A549 (cell line): ENCODE data around the gene ANTXR1. TPM values are rescaled to one million over a fixed set of nuclear protein-coding genes. Genes with fewer than 3 reads are reported as not detected.

Experiments
- ATAC-seq, 2 experiments: fragments of 200-7000 bp in 1 of 2; fragments of >200 bp in 1 of 2; cut with Nextera tagmentation in 1 of 2; cut with Tn5 transposase in 1 of 2; 3 replicates each; pipeline versions ENCODE4 v1.8.0 to v1.9.1; 2018 to 2020; ENCODE audit warnings: mild to moderate bottlenecking in 1 of 2, moderate library complexity in 1 of 2
- CTCF ChIA-PET: fragments of 300-600 bp; sonication (Branson Sonifier 250); formaldehyde crosslinking; extraction: SDS; loops from one replicate; lab custom pipeline; 2021; ENCODE audit warnings: antibody characterized with exemption, inconsistent platforms; lab: Yijun Ruan, JAX
- POLR2A ChIA-PET: fragments of 350-600 bp; formaldehyde crosslinking; extraction: SDS; loops from one replicate; lab custom pipeline; 2021; ENCODE audit warnings: antibody characterized with exemption, inconsistent platforms; lab: Yijun Ruan, JAX
- DNase-seq, 2 experiments: peaks; one replicate each; pipeline versions ENCODE4 v3.0.0 to v3.0.0-alpha.2; 2011 to 2016; ENCODE audit warnings: low read depth in 1 of 2, low spot score in 1 of 2
- FAIRE-seq: peaks from 2 replicates; lab custom pipeline; 2011; peaks lifted over from hg19 to GRCh38; lab: Jason Lieb, UNC
- H3K27ac ChIP-seq, 2 experiments: fragments of >200 bp; sonication (Bioruptor Twin); formaldehyde crosslinking; 3 replicates each; pipeline ENCODE4 v1.5.1; 2016 to 2017
- H3K4me1 ChIP-seq: fragments of >200 bp; sonication (Bioruptor Twin); formaldehyde crosslinking; 3 replicates; pipeline ENCODE4 v1.6.1; 2016
- H3K4me2 ChIP-seq: fragments of >200 bp; sonication (Bioruptor Twin); formaldehyde crosslinking; 3 replicates; pipeline ENCODE4 v1.6.1; 2016
- H3K4me3 ChIP-seq: fragments of >200 bp; sonication (Bioruptor Twin); formaldehyde crosslinking; 3 replicates; pipeline ENCODE4 v1.5.1; 2016
- H3K9me3 ChIP-seq: fragments of >200 bp; sonication (Bioruptor Twin); formaldehyde crosslinking; 3 replicates; pipeline ENCODE4 v1.6.1; 2016
- CBX2 ChIP-seq: fragments of 200-600 bp; sonication (generic); IDR thresholded peaks from 2 replicates; pipeline ENCODE4 v1.6.1; 2016; ENCODE audit warnings: low read depth, mild to moderate bottlenecking, borderline replicate concordance
- EHMT2 ChIP-seq: fragments of 200-600 bp; sonication (generic); IDR thresholded peaks from 2 replicates; pipeline ENCODE4 v1.6.1; 2016; ENCODE audit warnings: antibody characterized with exemption, low read depth, mild to moderate bottlenecking, moderate library complexity
- ESRRA ChIP-seq: fragments of 150-350 bp; IDR thresholded peaks from 2 replicates; pipeline ENCODE4 v1.6.1; 2014; ENCODE audit warnings: mild to moderate bottlenecking, low read length, borderline replicate concordance
- HDAC2 ChIP-seq: fragments of 200-600 bp; sonication (generic); IDR thresholded peaks from 2 replicates; pipeline ENCODE4 v1.6.1; 2016
- HOXB13 ChIP-seq: fragments of 250-450 bp; sonication (Bioruptor Pico); IDR thresholded peaks from 2 replicates; pipeline ENCODE4 v1.5.0; 2020; ENCODE audit warnings: low read depth, mild to moderate bottlenecking, moderate library complexity
- MAFK ChIP-seq: fragments of 450-650 bp; IDR thresholded peaks from 2 replicates; pipeline ENCODE4 v1.6.1; 2014; ENCODE audit not compliant: partially characterized antibody
- MYC ChIP-seq: IDR thresholded peaks from 2 replicates; pipeline ENCODE4 v1.6.1; 2012; ENCODE audit warnings: mild to moderate bottlenecking, inconsistent platforms, low read length, improper control_type of control experiment, borderline replicate concordance
- POLR2A ChIP-seq: IDR thresholded peaks from 2 replicates; pipeline ENCODE4 v1.6.1; 2012; ENCODE audit warnings: mild to moderate bottlenecking, low read length
- SMC3 ChIP-seq: fragments of >200 bp; sonication (Bioruptor Twin); formaldehyde crosslinking; IDR thresholded peaks from 3 replicates; pipeline ENCODE4 v1.6.1; 2018; ENCODE audit warnings: inconsistent platforms
- ZSCAN20 ChIP-seq: fragments of 250-450 bp; sonication (Bioruptor Pico); IDR thresholded peaks from 2 replicates; pipeline ENCODE4 v1.8.0; 2022; ENCODE audit warnings: mild to moderate bottlenecking, moderate library complexity
- WGBS: methylation state at CpG from one replicate; pipeline ENCODE4 v1.1.6; 2017; ENCODE audit errors: missing lambda C conversion rate; 5-methylcytosine and 5-hydroxymethylcytosine counted together
- polyA plus RNA-seq, 4 experiments: library from polyadenylated mRNA; depleted of rRNA in 3 of 4; stranded (reverse); fragments of >200 nt; fragmentation: RNase III in 1 of 4; extraction: RNeasy Plus Mini Kit Qiagen cat#74134 plus additional on column Dnase treatment in 1 of 4; gene quantifications; 2 replicates in 3 of 4; 3 replicates in 1 of 4; pipeline ENCODE4 v1.2.3, GENCODE V29; 2011 to 2017
- TF ChIP-seq, protein P1 (sequence below): fragments of 150-350 bp; IDR thresholded peaks from 2 replicates; pipeline ENCODE4 v1.6.1; 2014; ENCODE audit warnings: low read depth, mild to moderate bottlenecking, low read length
- TF ChIP-seq, protein P2 (sequence below): IDR thresholded peaks from 2 replicates; pipeline ENCODE4 v1.6.1; 2012; ENCODE audit warnings: low read depth, borderline replicate concordance
- TF ChIP-seq, protein P3 (sequence below): IDR thresholded peaks from 2 replicates; pipeline ENCODE4 v1.6.1; 2012

ANTXR1 gene
- polyA plus RNA-seq, 2 of the 4 experiments (the other 2 are of a cell fraction): 161 to 194 TPM

DNA sequence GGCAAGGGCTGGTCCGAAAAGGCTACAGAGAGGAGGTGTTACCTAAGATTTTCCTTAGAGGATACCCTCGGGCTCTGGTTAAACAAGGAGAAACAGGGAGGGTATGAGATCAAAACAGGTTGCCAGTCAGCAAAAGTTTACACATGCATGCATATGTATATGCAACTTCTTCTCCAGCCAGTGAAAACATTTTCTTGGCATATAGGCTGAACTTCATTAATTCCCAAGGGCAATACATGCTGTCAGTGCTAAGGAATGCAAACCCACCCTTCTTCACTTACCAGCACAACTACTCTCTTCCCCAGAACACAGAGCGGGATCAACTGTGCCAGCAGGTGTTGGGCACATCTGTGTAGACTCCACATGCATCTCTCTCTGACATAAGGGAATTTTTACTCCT is 198.1 kb downstream of the ANTXR1 start:
- Histone ChIP-seq H3K4me1 (peaks cover 11% of the 10 kb centered on the region; the same call in 2 of the 3 replicates), H3K4me2 (no peak overlapping the region), H3K27ac (no peak overlapping the region), H3K9me3 (no peaks in the 10 kb centered on the region), H3K4me3 (no peak overlapping the region)
- TF ChIP-seq SMC3 (no peak), MAFK (no peak), EHMT2 (no peak)
- DNase-seq (no peak), ATAC-seq (no peak), FAIRE-seq (no peak)
- POLR2A ChIA-PET: no interaction called here
- WGBS: 89% methylated on average over 3 of the region's 3 CpGs
- CTCF ChIA-PET: no interaction called here

DNA sequence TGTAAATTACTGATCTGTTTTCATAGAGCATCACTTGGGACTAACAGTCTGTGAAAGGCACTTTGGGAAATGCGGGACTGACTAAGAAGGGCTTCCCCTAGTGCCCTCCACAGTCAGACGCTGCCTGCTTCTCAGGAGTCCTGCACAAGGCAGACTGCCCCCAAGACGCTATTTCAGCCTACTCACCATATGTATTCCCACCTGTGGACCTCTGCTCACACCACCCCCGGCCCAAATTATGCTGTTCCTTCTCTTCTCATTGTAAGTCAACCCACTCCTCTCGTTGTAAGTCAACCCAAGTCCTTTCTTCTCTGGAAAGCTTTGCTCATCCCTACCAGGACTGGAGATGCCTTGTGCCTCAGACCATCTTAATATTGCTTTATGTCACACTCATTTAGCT is 198.7 kb downstream of the ANTXR1 start:
- Histone ChIP-seq H3K4me1 (peaks cover 17% of the 10 kb centered on the region; the same call in 2 of the 3 replicates), H3K4me3 (no peak overlapping the region), H3K9me3 (no peaks in the 10 kb centered on the region), H3K27ac (no peak overlapping the region), H3K4me2 (no peak overlapping the region)
- DNase-seq: no peak
- CTCF ChIA-PET: interaction anchor here (2.0 kb wide), 1 partner anchor 15 kb away, joined by 9 read pairs; no protein-coding TSS in a partner anchor
- no peak for FAIRE-seq
- no peak for ATAC-seq
- POLR2A ChIA-PET: no interaction called here
- TF ChIP-seq HOXB13 (CRISPR knock-in tag) (no peak), CBX2 (no peak)
- TF ChIP-seq, protein P1, sequence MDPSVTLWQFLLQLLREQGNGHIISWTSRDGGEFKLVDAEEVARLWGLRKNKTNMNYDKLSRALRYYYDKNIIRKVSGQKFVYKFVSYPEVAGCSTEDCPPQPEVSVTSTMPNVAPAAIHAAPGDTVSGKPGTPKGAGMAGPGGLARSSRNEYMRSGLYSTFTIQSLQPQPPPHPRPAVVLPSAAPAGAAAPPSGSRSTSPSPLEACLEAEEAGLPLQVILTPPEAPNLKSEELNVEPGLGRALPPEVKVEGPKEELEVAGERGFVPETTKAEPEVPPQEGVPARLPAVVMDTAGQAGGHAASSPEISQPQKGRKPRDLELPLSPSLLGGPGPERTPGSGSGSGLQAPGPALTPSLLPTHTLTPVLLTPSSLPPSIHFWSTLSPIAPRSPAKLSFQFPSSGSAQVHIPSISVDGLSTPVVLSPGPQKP: no peak
- 75% methylated on average over 5 of the region's 5 CpGs for WGBS

DNA sequence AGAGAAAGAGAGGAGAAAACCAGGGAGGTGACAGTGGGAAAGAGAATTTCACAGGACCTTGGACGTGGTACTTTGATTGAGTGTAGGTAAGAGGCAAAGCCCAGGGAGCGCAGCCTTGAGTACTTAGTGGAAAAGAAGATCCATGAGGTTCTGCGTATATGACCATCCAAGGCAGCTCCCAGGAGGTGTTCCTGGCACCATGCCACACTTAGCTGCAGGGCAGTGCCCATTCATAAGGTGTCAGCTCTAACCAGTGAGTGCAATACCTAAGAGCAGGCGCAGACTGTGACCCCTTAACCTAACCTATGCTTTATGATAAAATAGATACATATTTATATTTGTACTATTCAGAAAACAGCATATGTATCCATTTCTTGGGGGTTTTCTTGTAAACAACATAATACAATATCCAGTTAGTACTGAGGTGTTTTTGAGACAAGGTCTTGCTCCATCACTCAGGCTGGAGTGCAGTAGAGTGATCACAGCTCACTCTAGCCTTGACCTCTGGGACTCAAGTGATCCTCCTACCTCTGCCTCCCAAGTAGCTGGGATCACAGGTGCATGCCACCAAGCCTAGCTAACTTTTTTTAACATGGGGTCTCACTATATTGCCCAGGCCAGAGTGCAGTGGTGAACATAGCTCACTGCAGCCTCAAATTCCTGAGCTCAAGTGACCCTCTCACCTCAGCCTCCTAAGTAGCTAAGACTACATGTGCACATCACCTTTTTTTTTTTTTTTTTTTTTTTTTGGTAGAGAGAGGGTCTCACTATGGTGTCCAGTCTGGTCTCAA is 199.5 kb downstream of the ANTXR1 start:
- Histone ChIP-seq H3K4me2 (no peak overlapping the region), H3K9me3 (no peaks in the 10 kb centered on the region), H3K4me3 (no peak overlapping the region), H3K27ac (no peak overlapping the region), H3K4me1 (peaks cover 20% of the 10 kb centered on the region; the same call in 2 of the 3 replicates)
- WGBS: 96% methylated on average over 4 of the region's 4 CpGs
- TF ChIP-seq, protein P2, sequence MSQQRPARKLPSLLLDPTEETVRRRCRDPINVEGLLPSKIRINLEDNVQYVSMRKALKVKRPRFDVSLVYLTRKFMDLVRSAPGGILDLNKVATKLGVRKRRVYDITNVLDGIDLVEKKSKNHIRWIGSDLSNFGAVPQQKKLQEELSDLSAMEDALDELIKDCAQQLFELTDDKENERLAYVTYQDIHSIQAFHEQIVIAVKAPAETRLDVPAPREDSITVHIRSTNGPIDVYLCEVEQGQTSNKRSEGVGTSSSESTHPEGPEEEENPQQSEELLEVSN: no peak
- no peak for FAIRE-seq
- no peak; a peak in 1 of 6 replicates for ATAC-seq
- ChIA-PET CTCF (interaction anchor here (1.5 to 2.2 kb wide), 3 partner anchors 14 to 95 kb away, joined by 4 to 11 read pairs (median 9); no protein-coding TSS in a partner anchor), POLR2A (no interaction called here)
- no peak for DNase-seq

DNA sequence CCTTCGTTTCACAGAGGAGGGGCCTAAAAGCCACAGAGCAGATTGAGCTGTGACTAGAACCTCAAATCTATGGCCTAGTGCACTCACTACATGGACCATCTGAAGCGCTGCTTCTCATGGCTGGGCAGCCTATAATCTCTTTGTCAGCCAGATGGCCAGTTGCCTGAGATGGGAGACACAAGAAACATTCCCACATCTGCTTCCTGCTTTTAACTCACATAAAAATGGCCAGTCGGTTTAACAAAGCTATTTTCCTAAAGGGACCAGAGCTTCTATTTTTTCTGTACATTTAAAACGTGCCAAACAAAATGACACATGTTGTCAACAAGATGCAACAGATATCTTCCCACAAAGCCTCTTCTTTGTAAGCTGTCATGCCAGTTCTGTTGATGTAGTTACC is 200.2 kb downstream of the ANTXR1 start:
- 76% methylated on average over 4 of the region's 4 CpGs for whole genome bisulfite sequencing
- no peak overlapping the region for H3K27ac ChIP-seq
- no peak for TF ChIP-seq ZSCAN20 (CRISPR knock-in tag)
- TF ChIP-seq HDAC2: no peak
- TF ChIP-seq, protein P3, sequence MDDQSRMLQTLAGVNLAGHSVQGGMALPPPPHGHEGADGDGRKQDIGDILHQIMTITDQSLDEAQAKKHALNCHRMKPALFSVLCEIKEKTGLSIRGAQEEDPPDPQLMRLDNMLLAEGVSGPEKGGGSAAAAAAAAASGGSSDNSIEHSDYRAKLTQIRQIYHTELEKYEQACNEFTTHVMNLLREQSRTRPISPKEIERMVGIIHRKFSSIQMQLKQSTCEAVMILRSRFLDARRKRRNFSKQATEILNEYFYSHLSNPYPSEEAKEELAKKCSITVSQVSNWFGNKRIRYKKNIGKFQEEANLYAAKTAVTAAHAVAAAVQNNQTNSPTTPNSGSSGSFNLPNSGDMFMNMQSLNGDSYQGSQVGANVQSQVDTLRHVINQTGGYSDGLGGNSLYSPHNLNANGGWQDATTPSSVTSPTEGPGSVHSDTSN: no peak
- TF ChIP-seq, protein P1: no peak
- TF ChIP-seq ESRRA: no peak
- no peak for TF ChIP-seq EHMT2
- TF ChIP-seq POLR2A: no peak
- no peak for TF ChIP-seq MYC
- TF ChIP-seq CBX2: no peak
- TF ChIP-seq, all 56 proteins: peak for 0
- ATAC-seq (no peak), DNase-seq (no peak), FAIRE-seq (no peak)
- CTCF ChIA-PET: interaction anchor here (0.7 to 2.2 kb wide), 6 partner anchors 8 to 200 kb away, joined by 4 to 11 read pairs (median 6); partner anchors contain the start of gene ANTXR1
- H3K4me2 ChIP-seq: no peak overlapping the region
- POLR2A ChIA-PET: no interaction called here
- H3K9me3 ChIP-seq: no peaks in the 10 kb centered on the region
- peaks cover 20% of the 10 kb centered on the region; the same call in 2 of the 3 replicates for H3K4me1 ChIP-seq
- no peak overlapping the region for H3K4me3 ChIP-seq
